Measurements from ENCODE around the gene PEX26. TPM values are rescaled to one million over a fixed set of nuclear protein-coding genes. Genes with fewer than 3 reads are reported as not detected.

Gene PEX26
- total and polyA plus RNA-seq, 2 of the 13 experiments (the other 11 are each of a cell fraction or from before 2014, with no cell fraction given) = 10.6 to 25.1 TPM

DNA sequence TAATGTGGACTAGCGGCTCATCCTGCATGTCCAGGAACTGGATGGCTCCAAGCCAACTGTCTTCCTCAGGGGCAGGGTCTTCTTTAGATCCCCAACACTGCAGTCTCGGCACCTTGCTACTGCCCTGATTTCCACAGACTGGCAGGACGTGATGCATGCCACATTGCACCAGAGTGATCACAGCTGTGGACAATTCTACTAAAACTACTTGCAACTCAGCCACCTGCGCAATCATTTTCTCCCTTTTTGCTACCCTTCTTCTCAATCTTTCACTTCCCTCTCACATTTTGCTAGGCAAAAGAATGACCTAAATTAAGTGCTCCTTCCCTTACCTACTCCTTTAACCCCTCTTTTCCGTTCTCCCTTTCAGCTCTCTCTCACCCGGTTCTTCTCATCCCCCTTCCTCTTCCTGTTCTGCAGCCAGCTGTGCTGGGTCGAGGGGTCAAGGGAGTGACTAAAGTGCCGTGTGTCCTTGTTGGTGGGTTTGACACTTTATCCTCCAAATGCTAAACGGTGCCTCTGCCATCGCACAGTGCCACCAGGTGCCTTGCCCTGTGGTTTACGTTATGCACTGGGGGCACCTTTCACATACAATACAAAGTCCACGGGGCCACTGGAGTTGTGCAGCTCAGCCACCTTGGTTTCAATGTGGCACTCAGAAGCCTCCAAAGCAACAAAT lies 11.5 kb upstream of the PEX26 start:
- no TSS peak for BruUV-seq (replicated peaks)
- in situ Hi-C loops (cut with HindIII; ENCODE audit: extremely low pct_ligation_motif_present, low pct_unique_long_range_greater_than_20kb) = no loop called here
- peak; percentile 19; the same call in 1 of the 3 replicates for ATAC-seq
- no peaks in the 10 kb centered on the region for H4K20me1 ChIP-seq (ENCODE audit: insufficient read depth, low read length)
- H2AFZ ChIP-seq (ENCODE audit: low read length) = no peak overlapping the region
- intact Hi-C loops (cut with micrococcal nuclease; ENCODE audit: unreplicated experiment) = no loop called here
- WGBS (ENCODE audit: low lambda C conversion rate) = 25% methylated on average over 11 of the region's 12 CpGs
- CTCF ChIA-PET (ENCODE audit: low intra/inter-chr PET ratio, low total read pairs) = interaction anchor here (1.5 kb wide), 1 partner anchor 236 kb away, joined by 3 read pairs; no protein-coding TSS in a partner anchor
- DNase-seq (ENCODE audit: low spot score) = no peak
- no peak for FAIRE-seq
- peak overlapping the region; percentile 56 for H3K4me2 ChIP-seq (ENCODE audit: low read depth, low read length)
- no peaks in the 10 kb centered on the region for H3K79me2 ChIP-seq (ENCODE audit: insufficient read depth, low read length)
- peak overlapping the region in 1 of 3 experiments; percentile 22; a peak in 1 of 6 replicates for H3K4me3 ChIP-seq (replicated peaks in 1 of 3; ENCODE audit: insufficient read depth in 1 of 3, low read depth in 2 of 3, low read length in 3 of 3)
- no peaks in the 10 kb centered on the region for H3K9me3 ChIP-seq (ENCODE audit: low read length)
- no peaks in the 10 kb centered on the region for H3K27me3 ChIP-seq (ENCODE audit: control insufficient read depth in 1 of 2, insufficient read depth in 2 of 2, low read length in 2 of 2)
- no peak overlapping the region for H3K27ac ChIP-seq (ENCODE audit: extremely low read length, insufficient read depth, low read length)
- no peaks in the 10 kb centered on the region for H3K36me3 ChIP-seq (replicated peaks in 1 of 2; ENCODE audit: control insufficient read depth in 1 of 2, insufficient read depth in 2 of 2, low read length in 2 of 2)
- H3K4me1 ChIP-seq (ENCODE audit: insufficient read depth, low read length) = peaks cover 74% of the 10 kb centered on the region
- no peak overlapping the region; the same call in 1 of the 2 replicates for H3K9ac ChIP-seq (ENCODE audit: insufficient read depth, low read depth, low read length)
- POLR2A ChIA-PET = interaction anchor here (1.2 to 2.8 kb wide), 3 partner anchors 11 to 28 kb away, joined by 4 to 13 read pairs (median 6); no protein-coding TSS in a partner anchor
- TF ChIP-seq, protein P1, sequence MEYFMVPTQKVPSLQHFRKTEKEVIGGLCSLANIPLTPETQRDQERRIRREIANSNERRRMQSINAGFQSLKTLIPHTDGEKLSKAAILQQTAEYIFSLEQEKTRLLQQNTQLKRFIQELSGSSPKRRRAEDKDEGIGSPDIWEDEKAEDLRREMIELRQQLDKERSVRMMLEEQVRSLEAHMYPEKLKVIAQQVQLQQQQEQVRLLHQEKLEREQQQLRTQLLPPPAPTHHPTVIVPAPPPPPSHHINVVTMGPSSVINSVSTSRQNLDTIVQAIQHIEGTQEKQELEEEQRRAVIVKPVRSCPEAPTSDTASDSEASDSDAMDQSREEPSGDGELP (IDR thresholded peaks at IDR 0.05; ENCODE audit: borderline replicate concordance, low read depth) = peak; percentile 94
- TF ChIP-seq GLMP (CRISPR knock-in tag; IDR thresholded peaks at IDR 0.05; ENCODE audit: borderline replicate concordance) (no peak), NR2F1 (CRISPR knock-in tag; IDR thresholded peaks at IDR 0.05) (peak; percentile 86 to 90), ZNF644 (CRISPR knock-in tag; IDR thresholded peaks at IDR 0.05; ENCODE audit: low read depth) (peak; percentile 53; the same call in 1 of the 2 replicates), ZSCAN22 (CRISPR knock-in tag; IDR thresholded peaks at IDR 0.05) (0 out of 2 replicates have a peak, but pooled peaks have one; percentile 77), HOXA3 (CRISPR knock-in tag; IDR thresholded peaks at IDR 0.05) (peak; percentile 23; the same call in 1 of the 2 replicates), ZNF788 (CRISPR knock-in tag; IDR thresholded peaks at IDR 0.05; ENCODE audit: borderline replicate concordance) (0 out of 2 replicates have a peak, but pooled peaks have one; percentile 27), HNF4A (CRISPR knock-in tag; IDR thresholded peaks at IDR 0.05) (peak; percentile 65), AKAP8 (CRISPR knock-in tag; IDR thresholded peaks at IDR 0.05) (no peak), HBP1 (CRISPR knock-in tag; IDR thresholded peaks at IDR 0.05; ENCODE audit: low read depth) (0 out of 2 replicates have a peak, but pooled peaks have one; percentile 34)
- TF ChIP-seq, protein P2, sequence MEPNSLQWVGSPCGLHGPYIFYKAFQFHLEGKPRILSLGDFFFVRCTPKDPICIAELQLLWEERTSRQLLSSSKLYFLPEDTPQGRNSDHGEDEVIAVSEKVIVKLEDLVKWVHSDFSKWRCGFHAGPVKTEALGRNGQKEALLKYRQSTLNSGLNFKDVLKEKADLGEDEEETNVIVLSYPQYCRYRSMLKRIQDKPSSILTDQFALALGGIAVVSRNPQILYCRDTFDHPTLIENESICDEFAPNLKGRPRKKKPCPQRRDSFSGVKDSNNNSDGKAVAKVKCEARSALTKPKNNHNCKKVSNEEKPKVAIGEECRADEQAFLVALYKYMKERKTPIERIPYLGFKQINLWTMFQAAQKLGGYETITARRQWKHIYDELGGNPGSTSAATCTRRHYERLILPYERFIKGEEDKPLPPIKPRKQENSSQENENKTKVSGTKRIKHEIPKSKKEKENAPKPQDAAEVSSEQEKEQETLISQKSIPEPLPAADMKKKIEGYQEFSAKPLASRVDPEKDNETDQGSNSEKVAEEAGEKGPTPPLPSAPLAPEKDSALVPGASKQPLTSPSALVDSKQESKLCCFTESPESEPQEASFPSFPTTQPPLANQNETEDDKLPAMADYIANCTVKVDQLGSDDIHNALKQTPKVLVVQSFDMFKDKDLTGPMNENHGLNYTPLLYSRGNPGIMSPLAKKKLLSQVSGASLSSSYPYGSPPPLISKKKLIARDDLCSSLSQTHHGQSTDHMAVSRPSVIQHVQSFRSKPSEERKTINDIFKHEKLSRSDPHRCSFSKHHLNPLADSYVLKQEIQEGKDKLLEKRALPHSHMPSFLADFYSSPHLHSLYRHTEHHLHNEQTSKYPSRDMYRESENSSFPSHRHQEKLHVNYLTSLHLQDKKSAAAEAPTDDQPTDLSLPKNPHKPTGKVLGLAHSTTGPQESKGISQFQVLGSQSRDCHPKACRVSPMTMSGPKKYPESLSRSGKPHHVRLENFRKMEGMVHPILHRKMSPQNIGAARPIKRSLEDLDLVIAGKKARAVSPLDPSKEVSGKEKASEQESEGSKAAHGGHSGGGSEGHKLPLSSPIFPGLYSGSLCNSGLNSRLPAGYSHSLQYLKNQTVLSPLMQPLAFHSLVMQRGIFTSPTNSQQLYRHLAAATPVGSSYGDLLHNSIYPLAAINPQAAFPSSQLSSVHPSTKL (CRISPR knock-in tag; IDR thresholded peaks at IDR 0.05) = 0 out of 2 replicates have a peak, but pooled peaks have one; percentile 12
